ENCODE data around the gene DTHD1. TPM values are rescaled to one million over a fixed set of nuclear protein-coding genes. Genes with fewer than 3 reads are reported as not detected.

DTHD1 gene
- total and polyA plus RNA-seq, 2 donors (not counting 1 experiment from before 2014, with no cell fraction given) = not detected

GRCh38 chr4:36317721-36318120 is 36.3 kb downstream of the DTHD1 start:
- no peak overlapping the region for H2AFZ ChIP-seq (ENCODE audit: low read length)
- H3K4me1 ChIP-seq (ENCODE audit: control insufficient read depth, extremely low read depth, insufficient read depth, low read length) = no peaks in the 10 kb centered on the region
- H4K20me1 ChIP-seq (ENCODE audit: control insufficient read depth, extremely low read depth, insufficient read depth, low read length) = no peaks in the 10 kb centered on the region
- no peaks in the 10 kb centered on the region for H3K9me3 ChIP-seq (ENCODE audit: control insufficient read depth, insufficient read depth, low read depth, low read length)
- H3K9ac ChIP-seq (ENCODE audit: insufficient read depth, low read length) = no peak overlapping the region
- no peaks in the 10 kb centered on the region for H3K79me2 ChIP-seq (ENCODE audit: control insufficient read depth, insufficient read depth, low read length)
- H3K4me2 ChIP-seq (ENCODE audit: extremely low read depth, insufficient read depth, low read length) = no peak overlapping the region
- no peak overlapping the region for H3K27ac ChIP-seq (ENCODE audit: insufficient read depth, low read length)
- H3K36me3 ChIP-seq (ENCODE audit: control insufficient read depth, insufficient read depth, low read length) = no peaks in the 10 kb centered on the region
- H3K4me3 ChIP-seq (replicated peaks in 1 of 4; ENCODE audit: control extremely low read depth in 1 of 4, insufficient read depth in 1 of 4, low read depth in 3 of 4, low read length in 4 of 4) = no peak overlapping the region
- H3K27me3 ChIP-seq (ENCODE audit: control insufficient read depth, insufficient read depth, low read length) = no peaks in the 10 kb centered on the region
- TF ChIP-seq EZH2 (IDR thresholded peaks at IDR 0.05; ENCODE audit: low read length, missing control alignments) = no peak
- TF ChIP-seq, protein P1, sequence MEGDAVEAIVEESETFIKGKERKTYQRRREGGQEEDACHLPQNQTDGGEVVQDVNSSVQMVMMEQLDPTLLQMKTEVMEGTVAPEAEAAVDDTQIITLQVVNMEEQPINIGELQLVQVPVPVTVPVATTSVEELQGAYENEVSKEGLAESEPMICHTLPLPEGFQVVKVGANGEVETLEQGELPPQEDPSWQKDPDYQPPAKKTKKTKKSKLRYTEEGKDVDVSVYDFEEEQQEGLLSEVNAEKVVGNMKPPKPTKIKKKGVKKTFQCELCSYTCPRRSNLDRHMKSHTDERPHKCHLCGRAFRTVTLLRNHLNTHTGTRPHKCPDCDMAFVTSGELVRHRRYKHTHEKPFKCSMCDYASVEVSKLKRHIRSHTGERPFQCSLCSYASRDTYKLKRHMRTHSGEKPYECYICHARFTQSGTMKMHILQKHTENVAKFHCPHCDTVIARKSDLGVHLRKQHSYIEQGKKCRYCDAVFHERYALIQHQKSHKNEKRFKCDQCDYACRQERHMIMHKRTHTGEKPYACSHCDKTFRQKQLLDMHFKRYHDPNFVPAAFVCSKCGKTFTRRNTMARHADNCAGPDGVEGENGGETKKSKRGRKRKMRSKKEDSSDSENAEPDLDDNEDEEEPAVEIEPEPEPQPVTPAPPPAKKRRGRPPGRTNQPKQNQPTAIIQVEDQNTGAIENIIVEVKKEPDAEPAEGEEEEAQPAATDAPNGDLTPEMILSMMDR (conservative IDR thresholded peaks at IDR 0.05 in 1 of 2, IDR thresholded peaks at IDR 0.05 in 1 of 2; ENCODE audit: low read depth in 1 of 2, low read length in 2 of 2) = no peak
- DNase-seq (ENCODE audit: low read depth in 2 of 2) = peak in 1 of 2 donors; percentile 43

DNA sequence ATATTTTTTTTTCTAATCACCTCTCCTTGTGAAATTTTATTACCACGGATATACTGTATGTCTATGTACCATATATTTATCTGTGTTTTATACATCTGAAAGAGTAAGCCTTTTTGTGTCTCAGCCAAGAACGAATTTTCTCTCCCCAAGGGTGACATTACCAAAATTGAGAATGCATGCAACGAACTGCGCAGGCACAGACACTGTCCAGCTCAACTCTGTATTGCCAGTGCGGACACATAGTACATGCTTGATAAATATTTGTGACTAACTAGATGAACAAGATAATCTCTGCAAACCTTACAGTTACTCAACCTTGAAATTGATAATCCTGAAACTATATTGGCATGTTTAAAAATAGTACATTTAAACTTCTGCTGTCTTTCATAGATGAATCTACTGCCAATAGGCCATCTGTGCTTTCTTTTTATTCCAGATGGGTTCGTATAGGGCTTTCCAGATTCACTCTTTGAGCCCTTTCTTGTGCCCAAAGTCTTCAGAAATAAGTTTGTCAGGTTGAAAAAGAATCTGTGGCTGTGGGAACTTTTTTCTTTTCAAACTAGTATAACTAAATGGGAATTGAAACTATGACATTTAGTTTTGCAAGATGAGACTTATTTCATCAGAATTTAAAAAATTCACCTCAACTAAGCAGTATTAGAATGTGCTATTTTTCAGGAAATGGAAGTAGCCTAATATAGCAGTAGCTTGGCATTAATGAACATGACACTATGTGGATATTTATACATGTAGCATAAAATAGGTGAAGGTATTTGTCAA is 38.9 kb downstream of the DTHD1 start:
- no peak overlapping the region for H2AFZ ChIP-seq (ENCODE audit: low read length)
- H3K79me2 ChIP-seq (ENCODE audit: control insufficient read depth, insufficient read depth, low read length) = no peaks in the 10 kb centered on the region
- H3K4me2 ChIP-seq (ENCODE audit: extremely low read depth, insufficient read depth, low read length) = no peak overlapping the region
- no peaks in the 10 kb centered on the region for H3K4me1 ChIP-seq (ENCODE audit: control insufficient read depth, extremely low read depth, insufficient read depth, low read length)
- H3K9me3 ChIP-seq (ENCODE audit: control insufficient read depth, insufficient read depth, low read depth, low read length) = no peaks in the 10 kb centered on the region
- no peaks in the 10 kb centered on the region for H3K27me3 ChIP-seq (ENCODE audit: control insufficient read depth, insufficient read depth, low read length)
- H3K9ac ChIP-seq (ENCODE audit: insufficient read depth, low read length) = no peak overlapping the region
- H4K20me1 ChIP-seq (ENCODE audit: control insufficient read depth, extremely low read depth, insufficient read depth, low read length) = no peaks in the 10 kb centered on the region
- DNase-seq (ENCODE audit: low read depth in 2 of 2) = no peak
- no peak overlapping the region for H3K4me3 ChIP-seq (replicated peaks in 1 of 4; ENCODE audit: control extremely low read depth in 1 of 4, insufficient read depth in 1 of 4, low read depth in 3 of 4, low read length in 4 of 4)
- no peaks in the 10 kb centered on the region for H3K36me3 ChIP-seq (ENCODE audit: control insufficient read depth, insufficient read depth, low read length)
- TF ChIP-seq, protein P1 (conservative IDR thresholded peaks at IDR 0.05 in 1 of 2, IDR thresholded peaks at IDR 0.05 in 1 of 2; ENCODE audit: low read depth in 1 of 2, low read length in 2 of 2) = no peak
- no peak for TF ChIP-seq EZH2 (IDR thresholded peaks at IDR 0.05; ENCODE audit: low read length, missing control alignments)
- no peak overlapping the region for H3K27ac ChIP-seq (ENCODE audit: insufficient read depth, low read length)

- Histone ChIP-seq H3K27me3 (ENCODE audit: control insufficient read depth, insufficient read depth, low read length) (no peaks in the 10 kb centered on the region), H4K20me1 (ENCODE audit: control insufficient read depth, extremely low read depth, insufficient read depth, low read length) (no peaks in the 10 kb centered on the region), H3K9me3 (ENCODE audit: control insufficient read depth, insufficient read depth, low read depth, low read length) (no peaks in the 10 kb centered on the region), H3K36me3 (ENCODE audit: control insufficient read depth, insufficient read depth, low read length) (no peaks in the 10 kb centered on the region), H3K4me3 (replicated peaks in 1 of 4; ENCODE audit: control extremely low read depth in 1 of 4, insufficient read depth in 1 of 4, low read depth in 3 of 4, low read length in 4 of 4) (no peak overlapping the region), H3K27ac (ENCODE audit: insufficient read depth, low read length) (no peak overlapping the region), H2AFZ (ENCODE audit: low read length) (no peak overlapping the region), H3K79me2 (ENCODE audit: control insufficient read depth, insufficient read depth, low read length) (no peaks in the 10 kb centered on the region), H3K9ac (ENCODE audit: insufficient read depth, low read length) (no peak overlapping the region), H3K4me2 (ENCODE audit: extremely low read depth, insufficient read depth, low read length) (no peak overlapping the region), H3K4me1 (ENCODE audit: control insufficient read depth, extremely low read depth, insufficient read depth, low read length) (no peaks in the 10 kb centered on the region)
- DNase-seq (ENCODE audit: low read depth in 2 of 2) = no peak
- no peak for TF ChIP-seq EZH2 (IDR thresholded peaks at IDR 0.05; ENCODE audit: low read length, missing control alignments)
- TF ChIP-seq, protein P1 (conservative IDR thresholded peaks at IDR 0.05 in 1 of 2, IDR thresholded peaks at IDR 0.05 in 1 of 2; ENCODE audit: low read depth in 1 of 2, low read length in 2 of 2) = no peak
Observed at GRCh38 chr4:36321176-36321575, 39.8 kb downstream of the DTHD1 start.

Measured in fibroblast of lung (primary cell).